GM18511 (cell line): ENCODE results near the gene CDCA4.

ENCODE experiments used
- ATAC-seq: cut with Tn5 transposase; IDR thresholded peaks from one replicate; pipeline ENCODE4 v1.9.1; 2021; ENCODE audit warnings: mild to moderate bottlenecking, moderate library complexity; ENCODE audit not compliant: unreplicated experiment

The CDCA4 gene

GRCh38 chr14:104965561-104966231 is 55.2 kb downstream of the CDCA4 start:
- no peak for ATAC-seq

GRCh38 chr14:104964546-104964945 is 56.3 kb downstream of the CDCA4 start:
- ATAC-seq, result no peak
